GM12864 (cell line): ENCODE measurements around the gene FARP2.
"Not testable (repeated sequence)": the region's sequence is repeated elsewhere in the genome, so short reads cannot be mapped to it uniquely, and the experiment has no call there.

Experiments
- DNase-seq: peaks from one replicate; pipeline ENCODE4 v3.0.0-alpha.2; 2011; ENCODE audit warnings: low read depth
- H3K4me3 ChIP-seq: 2 replicates; pipeline ENCODE4 v1.5.1; 2011; ENCODE audit warnings: mild to moderate bottlenecking, low read depth, low read length, control low read depth
- CTCF ChIP-seq: IDR thresholded peaks from 2 replicates; pipeline ENCODE4 v1.5.1; 2011; ENCODE audit warnings: low read depth, mild to moderate bottlenecking, moderate library complexity, low read length, control low read depth, inconsistent platforms; ENCODE audit errors: missing control alignments

FARP2 gene

GRCh38 chr2:241422350-241422749 is 66.3 kb downstream of the FARP2 start:
- DNase-seq, result no peak
- no peak for TF ChIP-seq CTCF
- no peak overlapping the region for H3K4me3 ChIP-seq

GRCh38 chr2:241423489-241423888 is 67.4 kb downstream of the FARP2 start:
- not testable (repeated sequence) for DNase-seq, H3K4me3 ChIP-seq

- H3K4me3 ChIP-seq, result no peak overlapping the region
- TF ChIP-seq CTCF, result no peak
- no peak for DNase-seq
Measured at GRCh38 chr2:241425368-241425767, 69.3 kb downstream of the FARP2 start.

GRCh38 chr2:241430178-241430577 is 74.1 kb downstream of the FARP2 start:
- TF ChIP-seq CTCF, result no peak
- no peak for DNase-seq
- H3K4me3 ChIP-seq, result no peak overlapping the region

- no peak for TF ChIP-seq CTCF
- H3K4me3 ChIP-seq, result no peak overlapping the region
- no peak for DNase-seq
Measured at GRCh38 chr2:241432824-241433448, 76.9 kb downstream of the FARP2 start.

- H3K4me3 ChIP-seq, result no peak overlapping the region
- no peak for TF ChIP-seq CTCF
- DNase-seq, result no peak
Measured at GRCh38 chr2:241437179-241437578, 81.1 kb downstream of the FARP2 start.

GRCh38 chr2:241441492-241441891 is 85.4 kb downstream of the FARP2 start:
- H3K4me3 ChIP-seq, result no peak overlapping the region
- DNase-seq, result no peak
- no peak for TF ChIP-seq CTCF
